Measurements from ENCODE around the gene RXRA.

The RXRA gene

DNA sequence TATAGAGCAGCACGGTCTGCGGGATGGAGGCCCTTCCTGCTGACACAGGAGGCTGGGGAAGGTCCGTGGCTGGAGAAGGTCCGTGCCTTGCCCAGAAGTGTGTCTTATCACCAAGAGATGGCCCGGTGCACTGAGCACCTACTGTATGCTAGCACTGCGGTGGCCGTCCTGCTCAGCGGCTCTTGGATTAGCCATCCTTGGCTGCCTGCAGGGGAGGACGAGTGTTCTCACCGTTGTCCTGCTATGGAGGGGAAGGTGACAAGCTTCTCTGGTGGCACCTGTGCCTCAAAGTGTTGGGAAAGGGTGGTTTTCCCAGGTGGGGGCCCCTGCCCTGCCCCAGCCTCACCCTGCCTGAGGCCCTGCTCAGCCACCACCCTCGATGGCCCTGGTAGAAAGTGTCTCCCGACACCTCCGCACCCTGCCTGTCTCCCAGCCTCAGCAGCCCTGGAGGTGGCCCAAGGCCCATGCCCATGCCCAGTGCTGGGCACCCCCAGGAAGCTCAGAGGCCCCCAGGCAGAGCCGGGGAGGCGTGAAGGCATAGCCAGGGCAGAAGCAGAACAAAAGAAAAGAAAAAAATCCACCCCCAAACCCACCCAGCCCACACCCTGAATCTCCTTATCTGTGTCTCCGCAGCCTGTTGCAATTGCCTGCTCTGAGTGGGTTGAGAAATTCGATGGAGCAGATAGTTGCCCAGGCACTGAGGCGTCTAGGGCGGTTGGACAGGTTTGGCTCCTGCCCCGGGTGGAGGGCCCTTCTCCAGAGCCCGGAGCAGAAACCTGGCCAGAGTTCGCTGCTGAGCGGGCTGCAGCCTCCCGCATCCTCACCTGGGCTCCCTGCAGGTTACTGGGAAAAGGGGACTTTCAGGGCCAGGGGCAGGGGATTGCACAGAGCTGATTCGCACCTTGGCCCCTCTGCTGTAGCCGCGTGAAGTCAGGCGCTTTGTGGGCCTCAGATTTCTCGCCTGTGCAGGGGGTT lies 30.5 kb downstream of the RXRA start:
- no peak for DNase-seq

DNA sequence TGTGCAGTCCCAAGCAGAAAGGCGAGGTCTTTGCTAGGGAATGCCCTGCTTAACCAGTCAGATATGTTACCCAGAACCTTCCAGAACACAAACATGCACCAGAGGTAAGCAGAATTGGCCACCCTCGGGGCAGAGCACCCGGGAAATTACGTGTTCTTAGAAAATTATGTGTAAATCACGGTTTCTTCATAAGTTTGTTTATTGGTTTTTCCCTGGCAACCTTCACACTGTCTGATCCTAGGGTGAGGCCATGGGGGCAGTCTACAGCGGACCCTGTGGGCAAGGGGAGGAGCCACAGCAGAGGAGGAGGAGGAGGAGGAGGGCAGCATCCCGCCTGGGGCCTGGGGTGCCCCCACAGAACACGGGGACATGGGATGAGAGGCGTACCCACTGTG lies 31.4 kb downstream of the RXRA start:
- no peak for DNase-seq

DNA sequence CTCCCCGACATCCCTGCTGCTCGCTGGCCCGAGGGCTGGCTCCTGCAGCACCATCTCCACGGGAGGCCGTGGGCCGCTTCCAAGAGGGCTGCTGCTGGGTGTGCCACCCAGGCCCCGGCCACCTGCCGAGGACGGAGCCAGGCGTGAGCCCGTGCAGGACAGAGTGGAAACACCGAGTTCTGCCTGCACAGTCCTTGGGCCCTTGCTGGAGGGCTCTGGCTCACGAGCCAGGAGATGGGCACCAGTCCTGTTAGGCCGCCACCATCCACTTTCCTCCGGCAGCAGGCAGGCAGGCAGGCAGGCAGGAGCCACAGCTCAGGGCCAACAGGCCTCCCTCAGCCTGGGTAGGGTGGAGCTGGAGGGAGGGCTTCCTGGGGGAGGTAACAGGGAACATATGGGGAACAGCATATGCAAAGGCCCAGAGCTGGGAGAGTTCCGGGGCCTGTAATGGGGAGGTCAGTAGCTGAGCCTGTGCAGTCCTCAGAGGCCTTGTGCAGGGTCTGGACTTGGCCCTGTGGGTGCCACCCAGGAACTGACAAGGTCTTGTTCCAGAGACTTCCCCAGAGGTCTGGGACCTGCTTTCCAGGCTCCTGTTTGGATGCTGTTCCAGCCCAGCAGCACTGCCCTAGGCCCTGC lies 31.9 kb downstream of the RXRA start:
- DNase-seq = no peak

DNA sequence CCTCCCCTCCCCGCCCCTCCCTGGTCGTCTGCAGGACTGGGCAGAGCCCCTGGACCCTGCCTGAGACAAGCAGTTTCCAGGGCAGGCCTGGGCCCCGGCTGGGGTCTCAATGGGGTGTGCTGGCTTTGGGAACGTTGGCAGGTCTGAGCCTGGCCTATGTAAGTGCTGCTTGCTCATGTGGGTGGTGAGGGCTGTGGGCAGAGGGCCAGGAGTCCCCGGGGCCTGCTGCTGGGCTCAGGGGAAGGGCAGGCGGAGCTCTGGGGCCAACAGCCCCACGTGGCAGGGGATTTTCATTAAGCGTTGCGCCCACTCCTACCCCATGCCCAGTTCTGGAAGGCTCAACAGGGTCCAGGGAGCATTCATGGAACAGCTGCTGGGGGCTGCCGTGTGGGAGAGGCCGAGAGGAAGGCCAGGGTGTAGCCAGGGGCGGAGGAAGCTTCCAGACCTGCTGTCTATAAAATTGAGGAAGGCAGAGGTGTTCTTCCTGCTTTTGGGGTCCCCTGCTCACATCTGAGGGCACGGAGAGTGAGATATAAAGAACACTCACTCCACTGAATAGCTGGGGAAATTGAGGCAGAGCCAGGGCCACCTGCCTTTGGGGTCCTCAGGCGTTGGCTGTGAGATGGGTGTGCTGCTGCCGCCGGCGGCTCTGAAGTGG lies 32.5 kb downstream of the RXRA start:
- DNase-seq = no peak

DNA sequence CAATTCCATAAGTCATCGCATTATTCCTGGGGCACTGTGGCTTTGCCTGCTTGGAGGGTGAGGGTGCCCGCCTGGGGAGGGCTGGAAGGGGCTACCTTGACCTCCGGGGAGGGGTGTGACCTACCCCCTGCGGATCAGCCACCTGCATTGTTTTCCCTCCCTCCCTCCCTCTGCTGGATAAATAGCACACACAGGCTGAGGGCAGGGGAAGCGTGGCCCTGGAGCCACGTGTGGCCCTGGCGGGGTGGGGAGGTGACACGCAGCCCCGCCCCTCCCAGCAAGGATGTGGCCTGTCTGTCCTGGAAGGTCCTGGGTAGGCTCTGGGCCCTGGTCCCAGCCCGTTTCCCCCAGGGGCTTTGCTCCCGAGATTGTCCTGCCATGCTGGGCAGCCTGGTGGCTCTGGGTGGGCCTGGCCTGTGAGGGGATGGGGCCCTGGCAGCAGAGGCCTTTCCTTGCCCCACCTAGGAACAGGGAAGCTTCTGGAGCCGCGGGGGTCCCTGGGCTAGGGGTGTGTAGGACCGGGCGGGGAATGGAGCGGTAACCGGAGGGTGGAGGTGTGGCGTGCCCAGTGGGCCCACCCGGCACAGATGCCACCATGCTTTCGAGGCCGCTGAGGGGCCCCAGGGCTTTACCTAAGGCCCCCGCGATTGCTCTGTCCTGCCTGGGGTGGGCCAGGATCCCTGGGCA lies 33.4 kb downstream of the RXRA start:
- DNase-seq = no peak

DNA sequence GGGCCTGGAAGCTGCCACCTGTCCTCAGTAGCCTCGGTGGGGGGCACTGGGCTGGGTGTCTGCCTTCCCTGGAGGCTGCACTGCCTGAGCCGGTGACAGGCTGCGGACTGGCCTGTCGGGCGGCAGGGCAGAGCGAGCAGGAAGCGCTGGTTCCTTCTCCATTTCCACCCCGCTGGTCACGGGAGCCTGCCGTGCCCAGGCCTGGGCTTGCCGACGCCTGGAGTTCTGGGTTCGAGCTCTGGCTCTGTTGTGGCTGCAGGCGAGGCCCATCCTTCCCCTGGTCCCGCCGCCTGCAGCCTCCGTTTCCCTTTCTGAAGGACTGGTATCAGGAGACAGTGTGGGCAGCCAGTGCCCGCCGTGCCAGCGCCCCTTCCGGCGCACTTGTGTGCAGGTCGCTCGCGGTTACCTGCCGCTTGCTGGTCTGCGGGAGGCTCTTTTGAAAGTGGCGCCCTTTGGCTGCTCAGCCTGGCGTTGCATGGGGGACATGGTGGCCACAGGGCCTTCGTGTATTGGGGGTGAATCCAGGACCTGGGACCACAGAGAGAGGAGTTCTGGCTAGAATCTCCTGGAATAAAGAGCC lies 34.0 kb downstream of the RXRA start:
- DNase-seq = no peak

DNA sequence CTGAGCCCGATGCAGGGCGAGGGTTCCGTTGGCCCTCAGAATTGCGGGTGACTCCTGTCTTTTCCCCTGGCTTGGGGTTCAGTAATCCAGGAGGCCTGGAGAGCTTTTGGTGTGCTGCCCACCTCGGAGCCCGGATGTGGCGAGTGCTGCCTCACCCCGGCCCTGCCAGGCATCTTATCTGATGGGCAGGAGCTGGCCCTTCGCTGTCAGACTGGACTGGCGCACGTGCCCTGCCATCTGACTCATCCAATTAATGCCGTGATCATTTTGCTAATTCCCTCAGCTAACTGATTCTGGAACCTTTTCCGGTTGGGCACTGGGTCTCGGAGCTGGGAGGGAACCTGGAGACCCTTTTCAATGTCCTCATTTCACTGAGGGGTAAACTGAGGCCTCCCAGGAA lies 34.6 kb downstream of the RXRA start:
- no peak for DNase-seq

DNA sequence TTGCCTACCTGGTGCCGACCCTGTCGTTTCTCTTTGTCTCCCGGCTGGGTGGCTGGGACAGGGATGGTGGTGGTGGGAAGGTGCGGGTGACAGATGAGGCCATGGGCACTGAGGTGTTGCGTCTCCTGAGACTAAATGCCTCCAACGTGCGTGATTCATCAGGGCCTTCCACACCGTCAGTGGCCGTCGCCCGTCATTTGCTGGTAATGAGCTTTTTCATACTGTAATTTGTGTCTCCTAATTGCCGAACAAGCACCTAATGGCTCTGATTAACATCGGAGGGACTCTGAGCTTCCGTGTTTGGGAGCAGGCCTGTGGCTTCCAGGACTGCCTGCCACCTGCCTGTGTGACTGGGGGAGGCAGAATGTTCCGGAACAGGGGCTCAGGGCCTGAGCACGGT lies 35.2 kb downstream of the RXRA start:
- no peak for DNase-seq

DNA sequence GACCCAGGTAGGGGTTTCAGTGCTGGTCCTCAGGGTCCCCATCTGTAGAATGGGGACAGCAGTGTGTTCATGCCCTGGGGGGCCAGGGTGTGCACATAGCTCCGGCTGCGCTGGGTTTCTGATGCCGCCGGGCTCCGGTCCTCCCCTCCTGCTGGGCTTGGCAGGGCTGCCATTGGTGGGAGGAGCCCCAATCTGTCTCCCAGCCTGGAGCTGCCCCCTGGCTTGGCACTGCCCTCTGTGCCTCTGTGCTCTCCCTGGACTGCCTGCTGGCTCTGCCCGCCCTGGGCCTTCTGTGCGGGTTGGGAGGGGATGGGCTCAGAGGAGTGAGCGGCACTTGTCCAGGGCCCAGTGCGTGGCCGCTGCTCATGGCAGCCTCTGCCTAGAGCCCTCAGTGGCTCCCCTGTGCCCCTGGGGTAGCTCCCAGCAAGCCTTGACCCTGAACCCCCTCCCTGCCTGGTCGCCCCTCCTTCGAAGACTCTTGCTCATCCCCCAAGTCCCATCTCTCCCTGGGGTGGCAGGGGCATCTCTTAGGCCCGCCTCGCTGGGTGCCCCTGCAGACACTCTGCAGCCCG lies 35.7 kb downstream of the RXRA start:
- DNase-seq = no peak

DNA sequence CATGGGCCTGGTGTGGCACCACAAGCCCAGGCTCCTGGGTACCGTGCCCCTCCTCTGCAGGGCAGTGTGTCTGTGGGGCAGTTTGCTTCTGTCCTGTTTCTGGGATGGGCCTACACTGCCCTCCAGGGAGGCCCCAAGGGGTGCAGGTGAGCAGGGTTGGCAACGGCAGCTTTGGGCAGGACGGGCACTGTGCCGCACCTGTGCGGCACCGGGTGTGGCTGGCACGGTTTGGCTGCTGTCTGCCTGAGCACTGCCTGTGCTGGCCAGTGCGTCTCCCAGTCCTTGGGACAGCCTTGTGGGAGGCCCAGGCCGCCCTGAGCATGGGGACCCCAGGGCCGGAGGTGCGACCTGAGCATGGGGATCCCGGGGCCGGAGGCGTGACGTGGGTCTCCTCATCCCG lies 37.2 kb downstream of the RXRA start:
- no peak for DNase-seq

DNA sequence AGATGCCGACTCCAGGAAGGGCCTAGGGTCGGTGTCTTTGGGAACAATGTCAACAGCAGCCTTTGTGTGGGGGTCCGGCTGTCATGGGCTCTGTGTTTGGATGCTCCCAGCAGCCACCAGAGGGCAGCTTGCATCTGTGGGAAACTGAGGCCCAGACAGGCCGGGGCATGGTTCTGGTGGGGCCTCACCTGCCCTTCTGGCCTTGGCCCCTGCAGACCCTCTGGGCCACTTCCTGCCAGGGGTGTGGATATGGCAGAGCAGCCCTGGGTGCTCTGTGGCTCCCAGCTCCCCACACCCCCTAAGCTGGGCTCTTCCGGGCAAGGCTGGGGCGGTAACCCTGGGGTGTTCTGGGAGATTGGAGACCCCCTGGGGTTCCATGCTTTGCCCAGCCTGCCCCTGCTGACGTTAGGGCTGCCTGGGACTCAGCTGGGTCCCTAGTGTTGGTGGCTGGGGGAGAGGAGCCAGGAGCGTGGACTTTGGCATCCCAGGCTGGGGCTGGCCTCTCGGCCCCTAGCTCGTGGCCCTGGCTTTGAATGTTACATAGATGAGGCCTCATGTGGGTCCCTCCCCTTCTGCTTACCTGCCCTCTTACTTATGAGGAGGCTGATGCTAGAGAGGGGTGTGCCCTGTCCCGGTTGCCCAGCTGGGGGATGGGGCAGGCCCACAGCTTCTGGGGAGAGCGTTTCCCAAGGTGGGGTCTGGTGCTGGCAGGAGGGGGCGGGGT lies 38.3 kb downstream of the RXRA start:
- DNase-seq = no peak

DNA sequence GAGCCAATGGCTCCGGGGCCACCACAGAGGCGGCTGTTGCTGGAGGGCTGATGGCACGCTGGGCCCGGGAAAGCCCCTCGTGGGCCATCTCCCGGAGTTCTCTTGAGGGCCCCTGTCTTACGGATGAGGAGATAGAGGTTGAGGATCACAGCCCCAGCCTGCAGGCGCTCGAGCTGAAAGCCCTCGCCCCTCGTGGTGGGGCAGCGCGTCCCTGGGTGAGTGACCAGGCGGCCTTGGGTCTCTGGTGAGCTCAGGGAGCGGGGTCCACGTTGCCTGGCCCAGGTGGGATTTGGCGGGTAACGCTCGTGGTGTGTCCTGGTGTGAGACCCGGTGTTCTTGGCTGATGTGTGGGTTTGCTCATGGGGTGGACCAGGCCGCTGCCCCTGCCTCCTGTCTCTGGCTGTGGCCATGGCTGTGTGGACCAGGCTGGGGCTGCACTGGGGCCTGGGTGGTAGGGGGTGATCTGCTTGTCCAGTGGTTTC lies 38.9 kb downstream of the RXRA start:
- no peak for DNase-seq

DNA sequence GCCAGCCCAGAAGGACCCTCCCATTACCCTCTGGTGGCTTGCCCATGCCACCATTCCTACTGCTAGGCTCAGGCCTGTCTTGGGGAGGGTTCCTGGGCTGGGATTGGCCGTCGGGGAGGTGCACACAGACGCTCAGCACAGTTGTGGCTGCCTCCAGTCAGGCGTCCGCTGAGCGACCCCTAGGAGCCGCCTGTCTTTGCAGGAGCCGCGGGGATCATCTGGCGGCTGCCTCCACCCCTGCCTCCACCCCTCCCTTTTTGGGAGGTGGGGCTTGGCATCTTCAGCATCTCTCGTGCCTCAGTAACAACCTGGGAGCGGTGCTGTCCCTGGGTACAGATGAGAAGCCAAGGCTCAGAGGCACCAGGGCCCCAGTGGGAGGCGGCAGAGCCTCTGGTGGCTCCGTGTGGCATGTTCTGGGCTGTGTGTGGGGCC lies 39.6 kb downstream of the RXRA start:
- DNase-seq = no peak

DNA sequence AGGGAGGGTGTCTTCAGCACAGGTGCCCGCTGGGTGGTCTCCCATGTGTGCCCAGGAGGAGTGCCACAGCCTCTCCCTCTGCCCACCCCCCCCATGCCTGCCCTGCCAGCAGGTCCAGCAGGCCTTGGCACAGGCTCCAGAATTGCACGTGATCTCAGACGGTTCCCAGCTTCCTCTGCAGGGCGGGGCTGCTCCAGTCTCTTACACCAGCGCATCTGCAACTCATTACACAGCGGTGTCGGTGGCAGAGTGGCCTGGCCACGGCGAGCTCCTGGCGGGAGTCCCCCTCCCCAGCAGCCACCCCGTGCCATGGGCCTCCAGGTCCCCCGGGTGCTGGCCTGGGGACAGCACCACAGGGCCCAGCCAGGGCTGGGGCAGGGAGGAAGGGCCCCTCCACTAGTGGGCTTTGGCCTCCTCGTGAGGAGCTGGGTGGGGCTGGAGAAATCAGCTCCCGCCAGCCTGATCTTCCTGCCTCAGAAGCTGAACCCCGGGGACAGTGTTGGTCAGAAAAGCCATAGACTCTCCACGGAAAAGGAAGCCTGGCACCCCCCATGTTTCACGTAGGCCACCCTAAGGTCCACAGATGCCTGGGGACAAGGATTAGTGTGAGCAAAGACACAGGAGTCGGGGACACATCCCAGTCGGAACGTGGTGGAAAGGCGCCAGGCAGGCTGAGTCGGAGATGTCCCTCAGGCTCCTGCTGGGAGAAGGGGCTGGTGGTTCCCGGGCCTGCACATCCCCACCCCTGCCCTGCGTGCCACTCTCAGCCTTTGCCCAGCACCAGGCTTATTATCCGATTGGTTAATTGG lies 40.2 kb downstream of the RXRA start:
- DNase-seq = no peak

DNA sequence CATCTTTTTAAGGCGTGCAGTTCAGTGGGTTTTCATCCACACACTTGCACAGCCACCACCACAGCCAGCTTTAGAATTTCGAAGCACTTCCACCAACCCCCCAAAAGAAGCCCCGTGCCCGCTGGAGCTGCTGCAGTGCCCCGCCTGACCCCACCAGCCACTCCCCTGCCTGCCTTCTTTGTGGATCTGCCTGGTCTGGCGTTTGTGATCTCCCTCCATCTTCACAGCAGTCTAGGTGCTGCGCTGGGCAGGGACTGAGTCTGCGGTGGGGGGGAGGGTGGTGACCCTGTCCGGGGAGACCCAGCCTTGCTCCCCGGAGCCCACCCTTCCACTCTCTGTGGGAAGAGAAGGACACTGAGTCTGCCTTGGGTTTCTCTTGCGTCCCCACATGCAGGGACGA lies 40.8 kb downstream of the RXRA start:
- no peak for DNase-seq

DNA sequence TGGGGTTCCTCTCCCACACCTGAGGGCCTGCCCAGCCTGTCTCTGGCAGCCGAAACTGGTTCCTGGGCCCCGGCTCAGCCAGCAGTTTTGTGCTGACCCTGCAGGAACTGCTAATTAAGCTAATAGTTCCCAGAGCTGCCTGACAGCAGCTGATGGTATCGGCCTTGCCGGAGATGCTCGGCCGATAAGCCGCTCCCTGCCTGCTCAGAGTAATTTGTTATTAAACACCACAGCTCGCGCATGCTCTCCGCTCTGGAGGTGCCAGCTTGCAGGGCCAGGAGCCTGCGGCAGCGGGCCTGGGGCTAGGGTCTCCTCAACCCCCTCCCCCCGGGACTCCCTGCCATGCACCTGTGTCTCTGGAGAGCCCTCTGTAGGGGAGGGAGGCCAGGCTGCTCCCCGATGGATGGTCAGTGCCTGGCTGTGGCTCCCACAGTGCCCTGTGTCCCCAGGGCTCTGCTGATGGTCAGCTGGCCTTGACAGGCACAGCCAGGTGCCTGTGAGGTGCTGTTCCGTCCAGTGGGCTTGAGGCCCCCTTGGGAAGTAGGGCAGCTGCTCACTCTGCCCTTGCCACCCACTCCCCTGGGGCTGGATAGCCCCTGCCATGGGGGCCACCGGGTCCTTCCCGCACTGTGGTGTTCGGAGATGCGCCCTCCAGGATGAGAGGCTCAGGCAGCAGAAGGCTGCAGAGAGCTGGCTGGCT lies 41.7 kb downstream of the RXRA start:
- DNase-seq = no peak

DNA sequence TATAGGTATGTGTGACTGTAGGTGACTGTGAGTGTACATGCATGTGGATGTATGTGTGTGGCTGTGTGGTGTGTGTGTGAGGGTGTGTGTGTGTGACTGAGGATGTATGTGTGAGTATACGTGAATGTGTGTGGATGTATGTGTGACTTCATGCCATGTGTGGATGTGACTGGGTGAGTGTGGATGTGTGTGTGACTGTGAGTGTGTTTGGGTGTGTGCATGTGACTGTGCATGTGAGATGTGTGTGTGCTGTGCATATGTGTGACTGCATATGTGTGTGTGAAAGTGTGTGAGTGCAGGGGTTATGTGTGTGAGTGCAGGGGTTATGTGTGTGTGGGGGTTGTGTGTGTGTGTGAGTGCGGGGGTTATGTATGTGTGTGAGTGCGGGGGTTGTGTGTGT lies 42.3 kb downstream of the RXRA start:
- DNase-seq = no peak

DNA sequence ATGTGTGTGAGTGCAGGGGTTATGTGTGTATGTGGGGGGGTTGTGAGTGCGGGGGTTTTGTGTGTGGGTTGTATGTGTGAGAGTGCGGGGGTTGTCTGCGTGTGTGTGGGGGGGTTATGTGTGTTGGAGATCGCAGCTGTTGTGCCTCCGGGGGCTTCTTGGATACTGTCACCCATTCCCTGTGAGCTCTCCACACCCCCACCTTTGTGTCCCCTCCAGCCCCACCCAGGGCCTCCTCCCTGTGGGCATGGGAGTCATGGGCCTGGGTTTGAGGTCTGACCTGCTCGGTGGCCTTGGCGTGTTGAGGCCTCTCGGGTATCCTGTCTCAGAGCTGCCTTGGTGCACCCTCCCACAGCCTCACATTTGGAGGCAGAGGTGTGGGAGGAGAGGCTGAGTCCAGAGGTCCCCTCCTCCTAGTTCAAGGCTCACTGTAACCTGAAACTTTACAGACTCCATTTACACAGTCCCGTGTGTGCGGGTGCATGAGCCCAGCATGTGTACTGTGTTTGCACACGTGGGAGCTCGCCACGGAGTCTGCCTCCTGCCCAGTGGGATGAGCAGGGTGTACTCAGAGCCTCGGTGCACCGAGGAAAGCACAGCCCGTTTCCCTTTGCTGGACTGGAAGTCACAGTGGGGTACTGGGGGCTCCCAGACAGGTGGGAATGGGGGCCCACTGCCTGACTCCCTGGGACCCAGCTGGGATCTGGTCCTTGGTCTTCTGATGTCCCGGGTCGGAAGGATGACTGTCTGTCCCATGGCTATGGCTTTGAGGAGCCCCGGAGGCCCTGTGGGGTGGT lies 43.4 kb downstream of the RXRA start:
- DNase-seq = no peak

DNA sequence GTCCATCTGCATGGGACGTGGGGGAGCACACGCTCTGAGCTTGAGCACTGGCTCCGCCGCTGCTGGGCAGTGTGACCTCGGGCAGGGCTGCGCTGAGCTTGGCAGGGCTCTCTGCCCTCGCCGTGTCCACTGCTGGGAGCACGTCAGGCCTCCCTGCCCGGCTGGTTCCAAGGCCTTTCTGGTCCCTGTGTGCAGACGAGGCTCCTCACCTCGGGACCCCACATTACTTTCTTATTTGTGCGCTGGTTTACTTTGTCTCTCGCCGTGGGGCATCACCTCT lies 43.9 kb downstream of the RXRA start:
- DNase-seq = no peak

DNA sequence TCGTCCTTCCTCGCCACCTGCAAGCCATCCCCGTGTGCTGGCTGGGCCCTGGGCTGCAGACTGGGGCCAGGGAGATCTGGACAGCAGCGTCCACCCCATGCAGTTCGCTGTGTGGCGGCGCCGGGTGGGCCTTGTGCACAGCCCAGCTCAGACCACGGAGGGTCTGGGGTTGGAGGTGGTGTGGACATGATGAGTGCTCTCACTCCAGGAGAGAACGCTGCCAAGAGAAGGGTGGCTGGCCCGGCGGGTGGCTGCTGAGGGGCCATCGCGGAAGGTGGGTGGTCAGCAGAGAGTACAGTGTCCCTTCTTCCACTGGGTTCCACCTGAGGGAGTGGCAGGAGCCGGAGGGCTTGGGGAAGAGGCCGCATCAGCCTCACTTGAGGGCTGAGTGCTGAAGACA lies 44.4 kb downstream of the RXRA start:
- no peak for DNase-seq

Measured in stimulated activated CD4-positive, alpha-beta T cell treated with anti-CD3 and anti-CD28 coated beads, Interleukin-4, amount 100 ng/mL, for 4 hours (primary cell).